NB4 (cell line): ENCODE measurements around the gene TBC1D9B.

Experiments used
- DNase-seq: peaks from one replicate; pipeline ENCODE4 v3.0.0; 2010; ENCODE audit warnings: low read depth
- H3K4me3 ChIP-seq: one replicate; pipeline ENCODE4 v1.5.1; 2011; ENCODE audit warnings: mild to moderate bottlenecking, low read depth, low read length, moderate library complexity
- MYC ChIP-seq: IDR thresholded peaks from 2 replicates; pipeline ENCODE4 v1.6.1; 2011; ENCODE audit warnings: low read depth, low read length
- POLR2A ChIP-seq: IDR thresholded peaks from 2 replicates; pipeline ENCODE4 v1.6.1; 2011; ENCODE audit warnings: mild to moderate bottlenecking; ENCODE audit not compliant: insufficient read length; ENCODE audit errors: extremely low read depth
- TF ChIP-seq, protein P1 (sequence below): IDR thresholded peaks from 2 replicates; pipeline ENCODE4 v1.6.1; 2011; ENCODE audit warnings: low read depth, low read length
- TF ChIP-seq, protein P2 (sequence below): IDR thresholded peaks from one replicate; pipeline ENCODE4 v1.5.1; 2012; ENCODE audit warnings: low read depth, low read length

The TBC1D9B gene

DNA sequence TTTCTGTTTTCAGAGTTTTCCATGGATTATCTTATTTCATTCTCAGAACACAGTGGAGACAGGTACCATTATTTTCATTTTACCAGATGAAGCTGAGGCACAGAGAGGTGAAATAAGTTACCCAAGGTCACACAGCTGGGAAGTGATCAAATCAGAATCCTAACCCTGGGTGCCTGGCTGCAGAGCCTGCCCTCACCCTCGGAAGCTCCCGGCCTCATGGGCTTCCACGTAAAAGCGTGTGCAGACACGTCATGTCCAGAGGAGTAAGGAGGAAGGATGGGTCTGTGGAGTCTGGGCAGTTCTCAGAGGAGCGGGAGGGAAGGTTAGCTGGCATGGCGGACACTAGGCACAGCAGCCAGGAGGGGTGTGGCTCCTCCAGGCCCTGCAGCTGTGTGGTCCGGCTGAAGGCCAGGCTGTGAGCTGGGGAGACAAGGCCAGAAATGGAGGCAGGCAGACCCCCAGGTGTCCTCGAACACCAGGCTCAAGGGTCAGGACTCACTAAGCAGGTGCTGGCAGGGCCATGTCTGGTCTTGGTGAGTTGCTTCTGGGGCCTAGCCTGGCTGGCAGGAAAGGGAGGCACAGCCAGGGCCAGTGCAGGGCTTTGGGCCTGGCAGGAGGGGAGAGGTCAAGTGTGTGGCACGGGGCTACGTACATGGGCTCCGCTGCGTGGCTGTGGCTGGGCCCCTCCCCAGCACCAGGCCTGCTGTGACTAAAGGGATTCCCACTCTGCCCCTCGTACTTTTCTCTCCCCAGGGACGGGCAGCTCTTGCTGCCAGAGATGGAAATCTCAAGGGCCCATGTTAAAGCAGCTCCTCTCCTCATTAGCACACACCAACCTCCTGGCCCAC, 5.6 kb downstream of the TBC1D9B start:
- H3K4me3 ChIP-seq, result no peak overlapping the region
- DNase-seq, result no peak
- TF ChIP-seq MYC (no peak), POLR2A (no peak)
- TF ChIP-seq, protein P1, sequence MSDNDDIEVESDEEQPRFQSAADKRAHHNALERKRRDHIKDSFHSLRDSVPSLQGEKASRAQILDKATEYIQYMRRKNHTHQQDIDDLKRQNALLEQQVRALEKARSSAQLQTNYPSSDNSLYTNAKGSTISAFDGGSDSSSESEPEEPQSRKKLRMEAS, result no peak
- TF ChIP-seq, protein P2, sequence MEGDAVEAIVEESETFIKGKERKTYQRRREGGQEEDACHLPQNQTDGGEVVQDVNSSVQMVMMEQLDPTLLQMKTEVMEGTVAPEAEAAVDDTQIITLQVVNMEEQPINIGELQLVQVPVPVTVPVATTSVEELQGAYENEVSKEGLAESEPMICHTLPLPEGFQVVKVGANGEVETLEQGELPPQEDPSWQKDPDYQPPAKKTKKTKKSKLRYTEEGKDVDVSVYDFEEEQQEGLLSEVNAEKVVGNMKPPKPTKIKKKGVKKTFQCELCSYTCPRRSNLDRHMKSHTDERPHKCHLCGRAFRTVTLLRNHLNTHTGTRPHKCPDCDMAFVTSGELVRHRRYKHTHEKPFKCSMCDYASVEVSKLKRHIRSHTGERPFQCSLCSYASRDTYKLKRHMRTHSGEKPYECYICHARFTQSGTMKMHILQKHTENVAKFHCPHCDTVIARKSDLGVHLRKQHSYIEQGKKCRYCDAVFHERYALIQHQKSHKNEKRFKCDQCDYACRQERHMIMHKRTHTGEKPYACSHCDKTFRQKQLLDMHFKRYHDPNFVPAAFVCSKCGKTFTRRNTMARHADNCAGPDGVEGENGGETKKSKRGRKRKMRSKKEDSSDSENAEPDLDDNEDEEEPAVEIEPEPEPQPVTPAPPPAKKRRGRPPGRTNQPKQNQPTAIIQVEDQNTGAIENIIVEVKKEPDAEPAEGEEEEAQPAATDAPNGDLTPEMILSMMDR, result no peak

DNA sequence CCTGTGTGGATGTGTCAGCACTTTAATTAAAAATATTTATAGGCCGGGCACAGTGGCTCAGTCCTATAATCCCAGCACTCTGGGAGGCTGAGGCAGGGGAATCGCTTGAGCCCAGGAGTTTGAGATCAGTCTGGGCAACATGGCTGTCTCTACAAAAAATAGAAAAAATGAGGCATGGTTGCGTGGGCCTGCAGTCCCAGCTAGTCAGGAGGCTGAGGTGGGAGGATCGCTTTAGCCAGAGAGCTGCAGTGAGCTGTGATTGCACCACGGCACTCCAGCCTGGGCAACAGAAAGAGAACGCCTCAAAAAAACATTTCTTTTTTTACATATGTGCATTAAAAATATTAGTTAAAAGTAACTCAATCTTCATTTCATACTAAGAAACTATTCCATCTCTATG, 6.2 kb downstream of the TBC1D9B start:
- no peak overlapping the region for H3K4me3 ChIP-seq
- no peak for DNase-seq
- TF ChIP-seq, protein P1, result no peak
- TF ChIP-seq, protein P2, result no peak
- TF ChIP-seq MYC, result no peak
- TF ChIP-seq POLR2A, result no peak

DNA sequence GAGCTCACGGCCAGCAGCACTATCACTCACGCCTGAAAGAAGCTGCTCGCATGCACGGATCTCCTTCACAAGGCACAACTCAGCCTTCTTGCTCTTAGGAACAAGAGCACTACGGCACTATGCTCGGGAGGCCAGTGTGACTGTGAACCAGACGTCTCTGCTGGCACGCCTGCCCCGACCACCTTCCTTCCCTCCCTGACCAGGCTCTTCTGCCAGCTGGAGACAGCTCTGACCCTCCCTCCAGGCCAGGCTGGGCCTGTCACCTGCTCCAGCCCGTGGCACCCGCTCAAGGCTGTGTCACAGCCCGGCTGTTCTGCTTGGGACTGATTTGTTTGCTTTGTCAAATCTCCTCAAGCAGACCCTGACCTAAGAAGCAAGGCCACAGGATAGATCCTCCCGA, 7.0 kb downstream of the TBC1D9B start:
- TF ChIP-seq, protein P2, result no peak
- TF ChIP-seq MYC (no peak), POLR2A (no peak)
- TF ChIP-seq, protein P1, result no peak
- H3K4me3 ChIP-seq, result no peak overlapping the region
- DNase-seq, result no peak

DNA sequence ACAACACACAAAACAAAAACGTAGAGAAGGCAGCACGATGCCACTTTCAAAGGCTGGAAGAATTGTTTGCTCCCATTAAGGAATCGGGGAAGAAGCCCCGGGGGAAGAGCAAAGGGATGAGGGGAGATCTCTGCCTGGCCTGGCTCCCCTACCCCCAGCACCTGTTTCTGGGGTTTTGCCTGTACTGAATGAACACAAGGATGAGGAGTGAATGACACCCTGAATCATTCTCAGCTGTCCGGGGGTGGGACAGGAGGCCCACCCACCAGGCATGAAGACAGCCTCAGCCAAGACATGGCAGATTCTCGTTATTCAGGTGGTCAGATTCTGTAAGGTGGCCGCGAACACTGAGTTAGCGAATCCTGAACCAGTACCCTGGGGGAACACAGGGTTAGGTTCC, 7.5 kb downstream of the TBC1D9B start:
- TF ChIP-seq, protein P2, result no peak
- TF ChIP-seq, protein P1, result no peak
- no peak for TF ChIP-seq MYC
- TF ChIP-seq POLR2A, result no peak
- DNase-seq, result no peak
- H3K4me3 ChIP-seq, result no peak overlapping the region

DNA sequence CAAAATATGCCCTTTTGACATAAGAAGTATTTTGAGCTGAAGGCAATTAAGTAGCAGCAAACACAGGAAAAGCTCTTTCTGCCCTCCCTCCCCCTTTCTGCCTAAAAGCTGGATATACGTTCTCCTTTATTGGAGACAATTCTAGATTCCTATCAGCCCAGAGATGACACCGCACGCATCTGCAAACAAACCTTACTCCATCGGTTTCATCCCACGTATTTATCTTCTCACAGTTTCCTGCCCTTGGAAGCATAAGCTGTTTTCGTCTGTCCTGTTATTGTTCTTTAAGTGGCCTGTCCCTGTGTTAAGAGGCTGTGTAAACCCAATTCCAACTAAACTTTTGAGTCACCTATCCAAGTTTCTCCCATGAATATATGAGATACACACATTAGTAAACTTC, 11.8 kb downstream of the TBC1D9B start:
- TF ChIP-seq POLR2A (no peak), MYC (no peak)
- TF ChIP-seq, protein P2, result no peak
- TF ChIP-seq, protein P1, result no peak
- DNase-seq, result no peak
- no peak overlapping the region for H3K4me3 ChIP-seq
